Pancreas (tissue), 10 donors: ENCODE measurements around the gene POLR2H. TPM values are rescaled to one million over a fixed set of nuclear protein-coding genes. Genes with fewer than 3 reads are reported as not detected.

Experiments used
- ATAC-seq, 4 donors: fragments of 200-7000 bp; cut with Tn5 transposase; one replicate each; pipeline versions ENCODE4 v1.8.0 to v1.9.1; 2020; ENCODE audit warnings: mild to moderate bottlenecking in 4 of 4, moderate library complexity in 4 of 4
- DNase-seq, 6 donors: peaks; one replicate each; pipeline ENCODE4 v3.0.0-alpha.2; 2020
- FAIRE-seq: peaks from 2 replicates; lab custom pipeline; 2012; peaks lifted over from hg19 to GRCh38; lab: Jason Lieb, UNC
- H3K27ac ChIP-seq, 4 donors: fragments of 200-600 bp; sonication (generic); 1 replicate in 3 of 4; 2 replicates in 1 of 4; pipeline versions ENCODE4 v1.5.0 to v1.8.0; 2020
- H3K27me3 ChIP-seq, 4 donors: fragments of 200-600 bp; one replicate each; pipeline ENCODE4 v1.8.0; 2021
- H3K36me3 ChIP-seq, 3 donors: fragments of 200-600 bp; sonication (generic) in 1 of 3; one replicate each; pipeline versions ENCODE4 v1.5.0 to v1.8.0; 2020 to 2021
- H3K4me1 ChIP-seq, 3 donors: fragments of 200-600 bp; one replicate each; pipeline ENCODE4 v1.8.0; 2021
- H3K4me3 ChIP-seq, 4 donors: fragments of 200-600 bp; sonication (generic) in 2 of 4; one replicate each; pipeline versions ENCODE4 v1.5.0 to v1.8.0; 2020 to 2021
- H3K9me3 ChIP-seq, 4 donors: fragments of 200-600 bp; one replicate each; pipeline ENCODE4 v1.8.0; 2021
- WGBS, 2 donors: extraction: QIAGEN DNeasy Blood & Tissue Kit; methylation state at CpG; one replicate each; pipeline ENCODE4 v1.1.7; 2013; 5-methylcytosine and 5-hydroxymethylcytosine counted together
- intact Hi-C, 3 donors: fragments of 100-400 bp; cut with DNase I; formaldehyde crosslinking; loops; one replicate each; pipeline versions ENCODE4 v1.11.1 to v1.14.2; 2022
- polyA plus RNA-seq, 2 donors: library from polyadenylated mRNA; stranded (reverse); fragments of 200-250 nt; gene quantifications; one replicate each; pipeline ENCODE4 v1.2.3, GENCODE V29; 2013
- total RNA-seq, 6 donors: library from RNA; stranded (reverse); fragmentation: NEBNext Ultra II Directional in 4 of 6; extraction: Animal tissue kit (Norgen Biotek cat#: 25700) in 4 of 6; gene quantifications; one replicate each; pipeline versions ENCODE4 v1.2.1 to v1.2.4, GENCODE V29; 2021 to 2023
- TF ChIP-seq, protein P1 (sequence below), 4 donors: fragments of 200-600 bp; sonication (generic) in 3 of 4; IDR thresholded peaks; one replicate each; pipeline versions ENCODE4 v1.5.0 to v1.8.0; 2021; ENCODE audit warnings: antibody characterized with exemption in 4 of 4
- donor health status: healthy with polysubstance abuse.
- donor health status: DM: no; HTN: no; CAD: no; lungs with moderate emphysema.
- donor health status: DM: no; HTN: no; CAD: no.
- donor health status: control.
- donor health status: control.
- donor health status: Bipolar disorder and iron deficiency.
- donor health status: DM: yes; HTN: yes; CAD: no.
- donor health status: DM: no; HTN: no; CAD: no.
- donor health status: DM: no; HTN: no; CAD: no.
- donor health status: DM: yes; HTN: yes; CAD: no.

The POLR2H gene
- total RNA-seq (10 to 100 TPM; 19.7 to 38.2 (median 25.7) TPM), polyA plus RNA-seq (100 to 1,000 TPM in 1 of 2 donors, 10 to 100 TPM in 1; 98.0 to 116 TPM)

GRCh38 chr3:184361532-184361931 is at the start of gene POLR2H, which contains the start of gene CLCN2:
POLR2H (plus strand) TSS chr3:184361710; CDS start chr3:184363493, 1,783 bp downstream.
CLCN2 (minus strand) TSS chr3:184361605; CDS start chr3:184361479, 126 bp downstream.
- H3K9me3 ChIP-seq: no peaks in the 10 kb centered on the region
- peak within 1 kb of the TSS; percentile 74 to 97 (median 78) for H3K4me3 ChIP-seq
- H3K27ac ChIP-seq: peak within 1 kb of the TSS; percentile 91 to 98 (median 97)
- ATAC-seq: peak; percentile 53 to 68 (median 57)
- FAIRE-seq: no peak
- peak; percentile 54 to 87 (median 72) for DNase-seq
- peaks cover 0 to 10% (median 0%) of the 10 kb centered on the region in 3 donors for H3K4me1 ChIP-seq
- intact Hi-C loops: no loop called here
- TF ChIP-seq, protein P1, sequence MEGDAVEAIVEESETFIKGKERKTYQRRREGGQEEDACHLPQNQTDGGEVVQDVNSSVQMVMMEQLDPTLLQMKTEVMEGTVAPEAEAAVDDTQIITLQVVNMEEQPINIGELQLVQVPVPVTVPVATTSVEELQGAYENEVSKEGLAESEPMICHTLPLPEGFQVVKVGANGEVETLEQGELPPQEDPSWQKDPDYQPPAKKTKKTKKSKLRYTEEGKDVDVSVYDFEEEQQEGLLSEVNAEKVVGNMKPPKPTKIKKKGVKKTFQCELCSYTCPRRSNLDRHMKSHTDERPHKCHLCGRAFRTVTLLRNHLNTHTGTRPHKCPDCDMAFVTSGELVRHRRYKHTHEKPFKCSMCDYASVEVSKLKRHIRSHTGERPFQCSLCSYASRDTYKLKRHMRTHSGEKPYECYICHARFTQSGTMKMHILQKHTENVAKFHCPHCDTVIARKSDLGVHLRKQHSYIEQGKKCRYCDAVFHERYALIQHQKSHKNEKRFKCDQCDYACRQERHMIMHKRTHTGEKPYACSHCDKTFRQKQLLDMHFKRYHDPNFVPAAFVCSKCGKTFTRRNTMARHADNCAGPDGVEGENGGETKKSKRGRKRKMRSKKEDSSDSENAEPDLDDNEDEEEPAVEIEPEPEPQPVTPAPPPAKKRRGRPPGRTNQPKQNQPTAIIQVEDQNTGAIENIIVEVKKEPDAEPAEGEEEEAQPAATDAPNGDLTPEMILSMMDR (IDR thresholded peaks at IDR 0.05): no peak
- H3K36me3 ChIP-seq: peaks cover 0 to 5% (median 0%) of the 10 kb centered on the region in 3 donors
- H3K27me3 ChIP-seq: no peaks in the 10 kb centered on the region
- WGBS, 2 donors: 0 to 1% methylated on average over 40 to 56 of the region's 56 CpGs

DNA sequence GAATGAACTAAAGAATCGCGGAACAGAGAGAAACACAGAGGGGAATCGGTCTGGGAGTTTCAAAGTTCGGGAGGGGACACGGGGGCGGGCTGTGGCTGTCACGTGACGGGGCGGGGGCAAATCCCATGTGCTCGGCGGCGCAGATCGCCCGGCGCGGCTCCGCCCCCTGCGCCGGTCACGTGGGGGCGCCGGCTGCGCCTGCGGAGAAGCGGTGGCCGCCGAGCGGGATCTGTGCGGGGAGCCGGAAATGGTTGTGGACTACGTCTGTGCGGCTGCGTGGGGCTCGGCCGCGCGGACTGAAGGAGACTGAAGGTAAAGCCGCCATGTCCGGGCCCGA is 47.2 kb upstream of the POLR2H start, which contains the start of gene EIF4G1:
TSS of gene EIF4G1 (plus strand) at position 244 of the 337 bp plus-strand sequence. CDS start 1,191 bp downstream, outside the sequence.
- DNase-seq (peak; percentile 93 to 98 (median 96)), FAIRE-seq (no peak), ATAC-seq (peak; percentile 82 to 89 (median 86))
- H3K4me1 ChIP-seq: peaks cover 19 to 28% (median 20%) of the 10 kb centered on the region in 3 donors
- intact Hi-C loops: no loop called here
- H3K4me3 ChIP-seq: peak within 1 kb of the TSS; percentile 83 to 94 (median 88)
- peak within 1 kb of the TSS; percentile 89 to 94 (median 91) for H3K27ac ChIP-seq
- WGBS, 2 donors: 0% methylated on average over 37 to 40 of the region's 40 CpGs
- no peaks in the 10 kb centered on the region for H3K36me3 ChIP-seq
- TF ChIP-seq, protein P1 (IDR thresholded peaks at IDR 0.05): no peak
- H3K27me3 ChIP-seq: no peaks in the 10 kb centered on the region
- no peaks in the 10 kb centered on the region for H3K9me3 ChIP-seq

DNA sequence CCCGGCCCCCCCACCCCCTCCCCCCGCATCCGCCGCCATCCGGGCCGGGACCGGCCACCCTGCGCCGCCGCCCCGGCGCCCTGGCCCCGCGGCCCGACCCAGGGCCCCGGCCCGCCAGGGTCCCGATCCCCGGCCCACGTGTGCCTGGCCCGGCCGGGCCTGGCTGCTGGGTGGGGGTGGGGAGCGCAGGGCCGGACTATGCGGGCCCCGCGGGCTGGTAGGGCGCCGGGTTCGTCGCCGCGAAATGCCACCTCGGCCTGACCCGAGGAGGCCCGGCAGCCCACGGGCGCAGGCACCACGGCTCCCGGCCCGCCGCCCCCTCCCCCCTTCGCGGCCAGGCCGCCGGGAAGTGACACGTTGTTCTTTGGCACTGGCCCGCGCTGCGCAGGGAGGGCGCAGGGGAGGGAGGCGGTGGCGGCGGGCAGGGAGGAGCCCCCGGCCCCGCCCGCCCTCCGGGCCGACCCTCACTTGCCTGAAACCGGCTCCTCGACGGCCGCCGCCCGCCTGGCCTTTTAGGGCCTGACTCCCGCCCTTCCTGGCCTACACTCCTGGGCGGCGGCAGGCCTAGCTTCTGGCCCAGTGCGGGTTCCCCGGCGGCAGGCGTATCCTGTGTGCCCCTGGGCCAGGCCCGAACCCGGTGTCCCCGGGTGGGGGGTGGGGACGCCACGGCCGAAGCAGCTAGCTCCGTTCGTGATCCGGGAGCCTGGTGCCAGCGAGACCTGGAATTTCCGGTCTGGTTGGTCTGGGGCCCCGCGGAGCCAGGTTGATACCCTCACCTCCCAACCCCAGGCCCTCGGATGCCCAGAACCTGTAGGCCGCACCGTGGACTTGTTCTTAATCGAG is 46.6 kb upstream of the POLR2H start:
- Histone ChIP-seq H3K36me3 (no peaks in the 10 kb centered on the region), H3K27ac (peak overlapping the region; percentile 89 to 94 (median 91)), H3K4me3 (peak overlapping the region; percentile 83 to 94 (median 88)), H3K9me3 (no peaks in the 10 kb centered on the region), H3K4me1 (peaks cover 19 to 28% (median 24%) of the 10 kb centered on the region in 3 donors), H3K27me3 (no peaks in the 10 kb centered on the region)
- ATAC-seq (peak; percentile 57 to 75 (median 65)), FAIRE-seq (no peak), DNase-seq (peak; percentile 76 to 93 (median 88))
- WGBS, 2 donors: 0 to 1% methylated on average over 54 to 89 of the region's 89 CpGs
- intact Hi-C loops: no loop called here
- TF ChIP-seq, protein P1 (IDR thresholded peaks at IDR 0.05): no peak

GRCh38 chr3:184315543-184315867 is 46.0 kb upstream of the POLR2H start:
- Histone ChIP-seq H3K4me1 (peaks cover 23 to 32% (median 27%) of the 10 kb centered on the region in 3 donors), H3K27ac (peak overlapping the region; percentile 89 to 94 (median 91)), H3K36me3 (peaks cover 0 to under 1% (median 0%) of the 10 kb centered on the region in 3 donors), H3K27me3 (no peaks in the 10 kb centered on the region), H3K4me3 (peak overlapping the region; percentile 83 to 94 (median 88)), H3K9me3 (no peaks in the 10 kb centered on the region)
- ATAC-seq (no peak), FAIRE-seq (no peak), DNase-seq (peak in 1 of 6 donors; percentile 34)
- intact Hi-C loops: no loop called here
- 1% methylated on average over 6 of the region's 6 CpGs for WGBS, 2 donors
- TF ChIP-seq, protein P1 (IDR thresholded peaks at IDR 0.05): no peak
